HG02943 (cell line): ENCODE data around the gene LY6G6C.

Source experiments
- ATAC-seq: cut with Tn5 transposase; IDR thresholded peaks from one replicate; pipeline ENCODE4 v1.9.1; 2021; ENCODE audit warnings: mild to moderate bottlenecking, low read depth, moderate library complexity; ENCODE audit not compliant: unreplicated experiment

The LY6G6C gene

GRCh38 chr6:31687321-31687720 lies 34.2 kb downstream of the LY6G6C start:
- no peak for ATAC-seq

GRCh38 chr6:31686483-31686882 lies 35.1 kb downstream of the LY6G6C start:
- no peak for ATAC-seq

GRCh38 chr6:31683591-31683990 lies 38.0 kb downstream of the LY6G6C start:
- ATAC-seq, result no peak

GRCh38 chr6:31681135-31681671 lies 40.3 kb downstream of the LY6G6C start:
- no peak for ATAC-seq

GRCh38 chr6:31680226-31681134 lies 41.1 kb downstream of the LY6G6C start, which contains the start of gene LY6G5C:
LY6G5C (minus strand) TSS chr6:31681067; CDS start chr6:31680373, 694 bp downstream.
- ATAC-seq, result no peak

GRCh38 chr6:31677955-31678354 lies 43.6 kb downstream of the LY6G6C start:
- ATAC-seq, result no peak

- no peak for ATAC-seq
These were observed 44.6 kb downstream of the LY6G6C start for GRCh38 chr6:31676904-31677303.

GRCh38 chr6:31676322-31676903 lies 45.1 kb downstream of the LY6G6C start:
- no peak for ATAC-seq

GRCh38 chr6:31669676-31670075 lies 51.9 kb downstream of the LY6G6C start, which contains the start of gene LY6G5B:
LY6G5B (plus strand) TSS chr6:31669976; CDS start chr6:31670951, 975 bp downstream.
- no peak for ATAC-seq
